ENCODE measurements around the gene ATP1A2. TPM values are rescaled to one million over a fixed set of nuclear protein-coding genes. Genes with fewer than 3 reads are reported as not detected.

The ATP1A2 gene
- total RNA-seq, 2 experiments from 2014 or later, result not detected

- peaks cover 44% of the 10 kb centered on the region for H3K4me1 Mint-ChIP-seq (ENCODE audit: low read depth)
- no peak for TF ChIP-seq CTCF (IDR thresholded peaks at IDR 0.05)
- no peak overlapping the region for H3K4me3 Mint-ChIP-seq
- no peak overlapping the region for H3K27ac Mint-ChIP-seq
- CTCF ChIA-PET, result interaction anchor here (0.9 to 6.7 kb wide), 9 partner anchors 14 to 273 kb away, joined by 3 to 102 read pairs (median 13); no protein-coding TSS in a partner anchor
- no peaks in the 10 kb centered on the region for H3K9me3 Mint-ChIP-seq
- no peak for ATAC-seq
- POLR2A ChIA-PET, result interaction anchor here (1.2 to 1.5 kb wide), 2 partner anchors 10 to 19 kb away, joined by 3 to 4 read pairs; no protein-coding TSS in a partner anchor
- H3K36me3 Mint-ChIP-seq (ENCODE audit: low read depth), result no peaks in the 10 kb centered on the region
- peaks cover under 1% of the 10 kb centered on the region for H3K27me3 Mint-ChIP-seq
- intact Hi-C loops (cut with micrococcal nuclease), result loop anchor here (5.0 to 10.0 kb wide), 3 partner anchors 103 to 188 kb away; partner anchors contain the start of gene PEA15
- DNase-seq, result no peak
Measured at GRCh38 chr1:160103658-160104408, 11.7 kb upstream of the ATP1A2 start.

GRCh38 chr1:160104486-160104885 is 11.1 kb upstream of the ATP1A2 start:
- Mint-ChIP-seq H3K36me3 (ENCODE audit: low read depth) (no peaks in the 10 kb centered on the region), H3K4me3 (no peak overlapping the region), H3K27ac (no peak overlapping the region), H3K27me3 (peaks cover 4% of the 10 kb centered on the region), H3K9me3 (no peaks in the 10 kb centered on the region), H3K4me1 (ENCODE audit: low read depth) (peaks cover 43% of the 10 kb centered on the region)
- TF ChIP-seq CTCF (IDR thresholded peaks at IDR 0.05), result no peak
- intact Hi-C loops (cut with micrococcal nuclease), result loop anchor here (5.0 to 10.0 kb wide), 3 partner anchors 103 to 188 kb away; partner anchors contain the start of gene PEA15
- ATAC-seq, result no peak
- DNase-seq, result no peak
- POLR2A ChIA-PET, result interaction anchor here (1.0 to 1.2 kb wide), 2 partner anchors 10 to 180 kb away, joined by 3 read pairs; no protein-coding TSS in a partner anchor
- CTCF ChIA-PET, result interaction anchor here (0.9 to 6.7 kb wide), 8 partner anchors 14 to 272 kb away, joined by 3 to 102 read pairs (median 15); no protein-coding TSS in a partner anchor

GRCh38 chr1:160105155-160105554 is 10.4 kb upstream of the ATP1A2 start:
- no peaks in the 10 kb centered on the region for H3K9me3 Mint-ChIP-seq
- DNase-seq, result no peak
- H3K36me3 Mint-ChIP-seq (ENCODE audit: low read depth), result no peaks in the 10 kb centered on the region
- H3K27me3 Mint-ChIP-seq, result peaks cover 4% of the 10 kb centered on the region
- no peak for TF ChIP-seq CTCF (IDR thresholded peaks at IDR 0.05)
- intact Hi-C loops (cut with micrococcal nuclease), result loop anchor here (10.0 kb wide), 1 partner anchor 150 kb away; no protein-coding TSS in a partner anchor
- ChIA-PET CTCF (interaction anchor here (0.9 to 6.7 kb wide), 8 partner anchors 13 to 272 kb away, joined by 3 to 102 read pairs (median 8); no protein-coding TSS in a partner anchor), POLR2A (interaction anchor here (1.0 kb wide), 1 partner anchor 180 kb away, joined by 3 read pairs; no protein-coding TSS in a partner anchor)
- H3K4me3 Mint-ChIP-seq, result no peak overlapping the region
- H3K4me1 Mint-ChIP-seq (ENCODE audit: low read depth), result peaks cover 38% of the 10 kb centered on the region
- no peak overlapping the region for H3K27ac Mint-ChIP-seq
- no peak for ATAC-seq

- ATAC-seq, result no peak
- H3K36me3 Mint-ChIP-seq (ENCODE audit: low read depth), result no peaks in the 10 kb centered on the region
Measured at GRCh38 chr1:160107512-160107911, 8.0 kb upstream of the ATP1A2 start.

More at GRCh38 chr1:160107512-160107911, 8.0 kb upstream of the ATP1A2 start:
- Mint-ChIP-seq H3K27ac (no peak overlapping the region), H3K9me3 (no peaks in the 10 kb centered on the region), H3K4me1 (ENCODE audit: low read depth) (peaks cover 15% of the 10 kb centered on the region), H3K27me3 (peaks cover 4% of the 10 kb centered on the region), H3K4me3 (no peak overlapping the region)
- ChIA-PET POLR2A (interaction anchor here (0.7 to 1.2 kb wide), 2 partner anchors 10 to 146 kb away, joined by 3 to 4 read pairs; no protein-coding TSS in a partner anchor), CTCF (interaction anchor here (1.6 to 3.2 kb wide), 4 partner anchors 61 to 184 kb away, joined by 5 to 13 read pairs (median 9); no protein-coding TSS in a partner anchor)
- no peak for DNase-seq
- intact Hi-C loops (cut with micrococcal nuclease), result loop anchor here (10.0 kb wide), 1 partner anchor 147 kb away; no protein-coding TSS in a partner anchor
- TF ChIP-seq CTCF (IDR thresholded peaks at IDR 0.05), result no peak

All from activated CD8-positive, alpha-beta T cell treated with anti-CD3 and anti-CD28 coated beads for 36 hours (primary cell).